ENCODE measurements around the gene TCF4.

Gene TCF4

DNA sequence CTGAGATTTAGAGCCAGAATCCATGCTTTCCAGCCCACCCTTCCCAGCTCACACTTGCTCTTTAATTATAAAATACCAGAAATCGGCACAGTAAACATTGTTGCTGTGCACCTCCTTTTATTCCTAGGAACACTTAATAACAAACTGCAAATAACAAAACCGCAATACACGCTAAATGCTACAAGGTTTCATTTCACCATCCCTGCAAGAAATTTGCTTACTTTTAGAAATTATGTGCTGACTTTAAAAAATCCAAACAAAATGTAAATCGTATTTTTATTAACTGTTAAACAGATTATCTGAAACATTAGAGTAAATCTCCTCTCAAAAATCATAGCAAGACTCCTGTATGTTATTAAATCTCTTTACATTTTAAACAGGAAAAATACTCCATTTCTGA, 79.3 kb downstream of the TCF4 start:
- H3K4me3 ChIP-seq (ENCODE audit: low read depth, low read length), result no peak overlapping the region
- TF ChIP-seq, protein P1, sequence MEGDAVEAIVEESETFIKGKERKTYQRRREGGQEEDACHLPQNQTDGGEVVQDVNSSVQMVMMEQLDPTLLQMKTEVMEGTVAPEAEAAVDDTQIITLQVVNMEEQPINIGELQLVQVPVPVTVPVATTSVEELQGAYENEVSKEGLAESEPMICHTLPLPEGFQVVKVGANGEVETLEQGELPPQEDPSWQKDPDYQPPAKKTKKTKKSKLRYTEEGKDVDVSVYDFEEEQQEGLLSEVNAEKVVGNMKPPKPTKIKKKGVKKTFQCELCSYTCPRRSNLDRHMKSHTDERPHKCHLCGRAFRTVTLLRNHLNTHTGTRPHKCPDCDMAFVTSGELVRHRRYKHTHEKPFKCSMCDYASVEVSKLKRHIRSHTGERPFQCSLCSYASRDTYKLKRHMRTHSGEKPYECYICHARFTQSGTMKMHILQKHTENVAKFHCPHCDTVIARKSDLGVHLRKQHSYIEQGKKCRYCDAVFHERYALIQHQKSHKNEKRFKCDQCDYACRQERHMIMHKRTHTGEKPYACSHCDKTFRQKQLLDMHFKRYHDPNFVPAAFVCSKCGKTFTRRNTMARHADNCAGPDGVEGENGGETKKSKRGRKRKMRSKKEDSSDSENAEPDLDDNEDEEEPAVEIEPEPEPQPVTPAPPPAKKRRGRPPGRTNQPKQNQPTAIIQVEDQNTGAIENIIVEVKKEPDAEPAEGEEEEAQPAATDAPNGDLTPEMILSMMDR (IDR thresholded peaks at IDR 0.05; ENCODE audit: low read depth, low read length), result no peak
- no peak for DNase-seq (ENCODE audit: low read depth, low spot score)
- in situ Hi-C loops (cut with HindIII; ENCODE audit: low sequenced_read_pairs), result no loop called here

DNA sequence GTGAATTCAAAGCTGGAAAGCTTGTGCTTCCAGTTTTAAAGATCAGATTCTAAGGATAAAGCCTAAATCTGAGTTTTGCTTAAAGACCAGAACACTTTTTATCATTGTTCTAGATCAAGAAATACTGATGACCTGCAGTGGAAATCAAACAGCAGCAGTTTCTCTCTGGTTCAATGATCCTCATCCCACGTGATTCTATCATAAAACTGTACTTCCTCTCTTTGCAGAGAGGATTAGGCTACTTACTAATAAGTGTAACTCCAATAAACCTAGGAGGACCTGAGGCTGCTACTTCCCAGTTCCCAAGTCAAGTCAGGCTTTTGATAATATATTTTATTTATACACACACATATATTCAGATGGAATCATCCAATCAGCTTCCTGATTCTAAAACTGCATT, 81.9 kb downstream of the TCF4 start:
- in situ Hi-C loops (cut with HindIII; ENCODE audit: low sequenced_read_pairs), result no loop called here
- TF ChIP-seq, protein P1 (IDR thresholded peaks at IDR 0.05; ENCODE audit: low read depth, low read length), result no peak
- H3K4me3 ChIP-seq (ENCODE audit: low read depth, low read length), result no peak overlapping the region
- no peak for DNase-seq (ENCODE audit: low read depth, low spot score)

DNA sequence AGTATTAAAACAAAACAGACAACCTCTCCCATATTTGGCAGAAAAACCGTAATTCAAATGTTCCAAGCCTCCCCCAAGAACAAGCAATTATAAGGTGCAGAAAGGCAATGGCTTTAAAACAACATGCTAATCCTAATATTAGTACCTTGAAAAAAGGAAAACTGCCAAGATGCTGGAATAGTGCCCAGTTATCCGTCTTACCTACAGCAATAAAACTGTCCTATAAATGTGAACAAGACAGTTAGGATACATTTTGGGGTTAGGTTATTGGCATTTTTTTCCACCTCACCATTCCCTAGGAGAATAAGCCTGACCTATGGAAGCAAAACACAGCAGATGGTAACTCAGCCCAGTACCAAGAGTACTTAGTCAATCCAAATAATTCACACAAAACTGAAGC, 83.2 kb downstream of the TCF4 start:
- in situ Hi-C loops (cut with HindIII; ENCODE audit: low sequenced_read_pairs), result no loop called here
- TF ChIP-seq, protein P1 (IDR thresholded peaks at IDR 0.05; ENCODE audit: low read depth, low read length), result no peak
- no peak overlapping the region for H3K4me3 ChIP-seq (ENCODE audit: low read depth, low read length)
- no peak for DNase-seq (ENCODE audit: low read depth, low spot score)

DNA sequence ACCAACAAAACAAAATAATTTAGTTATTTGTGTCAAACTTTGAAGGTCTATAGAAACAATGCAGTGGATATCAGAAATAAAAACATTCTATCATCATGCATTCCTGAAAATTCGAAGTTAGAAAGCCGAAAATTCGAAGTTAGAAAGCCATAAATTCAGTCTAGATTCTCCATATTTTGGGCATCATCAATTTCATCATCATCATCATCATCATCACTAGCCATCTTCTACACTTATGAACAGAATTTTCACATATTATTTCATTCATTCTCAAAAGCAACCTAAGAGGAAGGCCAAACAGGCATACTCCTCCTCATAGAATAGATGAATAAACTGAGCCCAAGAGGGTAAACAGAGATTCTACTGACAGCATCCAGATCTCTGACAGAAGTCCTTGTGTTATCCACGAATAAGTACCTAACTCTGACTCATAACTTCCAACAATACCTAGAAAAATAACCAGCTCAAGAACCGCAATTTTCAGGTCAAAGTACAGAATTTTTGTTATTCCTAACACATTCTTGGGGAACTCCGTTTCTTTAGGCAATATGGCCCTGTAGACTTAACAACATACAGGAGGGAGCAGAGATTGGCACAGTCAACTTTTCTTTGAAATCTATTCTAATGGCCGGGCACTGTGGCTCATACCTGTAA, 84.7 kb downstream of the TCF4 start:
- peak; percentile 50 for DNase-seq (ENCODE audit: low read depth, low spot score)
- in situ Hi-C loops (cut with HindIII; ENCODE audit: low sequenced_read_pairs), result no loop called here
- no peak overlapping the region for H3K4me3 ChIP-seq (ENCODE audit: low read depth, low read length)
- TF ChIP-seq, protein P1 (IDR thresholded peaks at IDR 0.05; ENCODE audit: low read depth, low read length), result no peak

DNA sequence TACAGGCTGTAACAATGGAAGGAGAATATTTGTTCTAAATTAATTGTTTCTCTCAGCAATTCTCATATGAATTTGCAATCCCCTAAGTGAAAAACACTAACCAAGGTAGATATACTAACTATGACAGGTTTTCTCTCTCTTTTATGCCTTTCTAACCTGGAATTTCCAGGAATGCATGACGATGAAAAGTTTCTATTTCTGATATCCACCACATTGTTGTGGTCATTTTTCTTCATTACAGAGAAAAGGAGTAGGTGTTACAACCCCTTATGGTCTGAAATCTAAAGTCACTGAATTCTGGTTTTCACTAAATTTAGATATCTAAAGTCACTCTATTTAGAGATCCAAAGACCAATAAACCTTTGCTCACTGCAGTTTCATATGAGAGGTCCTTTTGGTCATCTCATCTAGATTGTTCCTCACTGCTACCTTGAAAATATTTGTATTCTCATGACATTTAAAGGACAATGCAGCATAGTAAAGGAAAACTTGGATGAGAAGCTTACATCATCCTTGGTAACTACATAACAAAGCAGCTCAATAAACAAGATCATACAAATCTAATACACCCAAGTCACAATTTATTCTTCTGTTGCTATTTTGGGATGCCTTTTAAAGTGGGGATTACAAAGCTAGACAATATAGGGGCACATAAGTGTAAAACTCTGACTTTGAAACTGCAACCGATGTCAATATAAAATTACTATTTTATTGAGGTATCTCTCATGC, 85.8 kb downstream of the TCF4 start:
- TF ChIP-seq, protein P1 (IDR thresholded peaks at IDR 0.05; ENCODE audit: low read depth, low read length), result no peak
- no peak overlapping the region for H3K4me3 ChIP-seq (ENCODE audit: low read depth, low read length)
- DNase-seq (ENCODE audit: low read depth, low spot score), result peak; percentile 50
- in situ Hi-C loops (cut with HindIII; ENCODE audit: low sequenced_read_pairs), result no loop called here

DNA sequence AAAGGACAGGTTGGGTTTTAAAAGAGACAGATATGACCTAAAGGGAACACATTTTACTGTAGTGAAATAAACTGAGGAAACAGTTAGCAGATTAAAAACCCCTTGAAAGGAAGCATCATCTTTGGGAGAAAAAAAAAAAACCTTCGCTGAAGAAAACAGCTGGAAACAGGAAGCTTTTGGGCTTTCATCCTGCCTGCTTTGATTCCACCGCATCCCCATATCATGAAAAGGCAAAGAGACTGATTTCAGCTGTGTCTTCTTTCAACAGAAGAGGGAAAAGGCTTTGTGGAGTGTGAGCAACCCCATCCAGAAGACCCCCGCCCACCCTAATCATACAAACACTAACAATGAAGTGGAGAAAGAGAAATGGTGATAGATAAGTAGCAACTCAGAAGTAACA, 86.4 kb downstream of the TCF4 start:
- peak; percentile 43 for DNase-seq (ENCODE audit: low read depth, low spot score)
- in situ Hi-C loops (cut with HindIII; ENCODE audit: low sequenced_read_pairs), result no loop called here
- TF ChIP-seq, protein P1 (IDR thresholded peaks at IDR 0.05; ENCODE audit: low read depth, low read length), result no peak
- no peak overlapping the region for H3K4me3 ChIP-seq (ENCODE audit: low read depth, low read length)

Data from astrocyte of the spinal cord (primary cell).